Endothelial cell of umbilical vein (primary cell): ENCODE measurements around the gene PSME4. TPM values are rescaled to one million over a fixed set of nuclear protein-coding genes. Genes with fewer than 3 reads are reported as not detected.
"Not testable (repeated sequence)": the region's sequence is repeated elsewhere in the genome, so short reads cannot be mapped to it uniquely, and the experiment has no call there.

Experiments
- BruUV-seq: library from RNA; stranded (reverse); fragments of 400-500 nt; replicated peaks from 2 replicates; lab custom pipeline; 2021; lab: Mats Ljungman, UMichigan
- CTCF ChIA-PET: fragments of 300-600, 350-600 bp; sonication (Branson Sonifier 250); formaldehyde crosslinking; loops from one replicate; lab custom pipeline; 2021; ENCODE audit warnings: antibody characterized with exemption, inconsistent platforms; lab: Charles Lee
- POLR2A ChIA-PET: fragments of 300-600, 350-600 bp; sonication (Branson Sonifier 250); formaldehyde crosslinking; loops from one replicate; lab custom pipeline; 2021; ENCODE audit warnings: antibody characterized with exemption, inconsistent platforms; lab: Charles Lee
- DNase-seq: peaks from one replicate; pipeline ENCODE4 v3.0.0-alpha.2; 2011; ENCODE audit warnings: low read depth, low spot score
- FAIRE-seq: peaks from 2 replicates; lab custom pipeline; 2011; peaks lifted over from hg19 to GRCh38; lab: Jason Lieb, UNC
- H2AFZ ChIP-seq: 2 replicates; pipeline ENCODE4 v1.6.0; 2012; ENCODE audit warnings: low read depth, low read length, control low read depth, inconsistent platforms
- H3K27ac ChIP-seq: 2 replicates; pipeline ENCODE4 v1.5.1; 2011; ENCODE audit warnings: low read depth, mild to moderate bottlenecking, control low read depth, low read length, moderate library complexity; ENCODE audit not compliant: insufficient read depth
- H3K27me3 ChIP-seq, 2 experiments: 2 replicates each; pipeline versions ENCODE4 v1.6.0 to v1.6.1; 2011; ENCODE audit warnings: low read length in 2 of 2, mixed read lengths in 1 of 2; ENCODE audit not compliant: control insufficient read depth in 2 of 2, insufficient read depth in 2 of 2
- H3K36me3 ChIP-seq, 2 experiments: 2 replicates in 1 of 2; 3 replicates in 1 of 2; pipeline ENCODE4 v1.5.1; 2011; ENCODE audit warnings: low read length in 2 of 2, mild to moderate bottlenecking in 1 of 2, moderate library complexity in 1 of 2; ENCODE audit not compliant: control insufficient read depth in 2 of 2, insufficient read depth in 2 of 2; ENCODE audit errors: extremely low read depth in 1 of 2
- H3K4me1 ChIP-seq: 3 replicates; pipeline ENCODE4 v1.5.1; 2011; ENCODE audit warnings: mild to moderate bottlenecking, low read length; ENCODE audit not compliant: control insufficient read depth, insufficient read depth; ENCODE audit errors: extremely low read depth
- H3K4me2 ChIP-seq: 2 replicates; pipeline ENCODE4 v1.6.1; 2011; ENCODE audit warnings: low read length, control low read depth, mixed read lengths; ENCODE audit not compliant: insufficient read depth
- H3K4me3 ChIP-seq, 3 experiments: fragments of 200-600 bp in 1 of 3; sonication (generic), shearing (Covaris generic) in 1 of 3; replicated peaks in 1 of 3; 2 replicates each; pipeline ENCODE4 v1.5.1; 2011 to 2016; ENCODE audit warnings: control low read depth in 3 of 3, low read length in 3 of 3, mild to moderate bottlenecking in 2 of 3, inconsistent platforms in 1 of 3, low read depth in 1 of 3, moderate library complexity in 1 of 3; ENCODE audit not compliant: insufficient read depth in 1 of 3
- H3K79me2 ChIP-seq: 2 replicates; pipeline ENCODE4 v1.6.0; 2012; ENCODE audit warnings: low read length, inconsistent platforms; ENCODE audit not compliant: control insufficient read depth, insufficient read depth
- H3K9ac ChIP-seq: replicated peaks from 2 replicates; pipeline ENCODE3; 2011; ENCODE audit warnings: low read length, control low read depth; ENCODE audit not compliant: insufficient read depth; ENCODE audit errors: extremely low read depth
- H3K9me1 ChIP-seq: replicated peaks from 3 replicates; pipeline ENCODE4 v1.6.0; 2011; ENCODE audit warnings: mild to moderate bottlenecking, low read length; ENCODE audit not compliant: control insufficient read depth, insufficient read depth; ENCODE audit errors: extremely low read depth
- H3K9me3 ChIP-seq: replicated peaks from 2 replicates; pipeline ENCODE4 v1.5.1; 2012; ENCODE audit warnings: low read length, inconsistent platforms; ENCODE audit not compliant: control insufficient read depth, insufficient read depth
- H4K20me1 ChIP-seq: replicated peaks from 2 replicates; pipeline ENCODE3; 2011; ENCODE audit warnings: mild to moderate bottlenecking, low read length; ENCODE audit not compliant: control insufficient read depth, insufficient read depth; ENCODE audit errors: extremely low read depth
- CTCF ChIP-seq, 2 donors: IDR thresholded peaks; 1 replicate in 1 of 2; 2 replicates in 1 of 2; pipeline ENCODE4 v1.5.1; 2011; ENCODE audit warnings: low read length in 2 of 2, mild to moderate bottlenecking in 2 of 2, moderate library complexity in 2 of 2, control low read depth in 1 of 2, inconsistent platforms in 1 of 2, low read depth in 1 of 2; ENCODE audit not compliant: insufficient read depth in 1 of 2; ENCODE audit errors: extremely low read depth in 1 of 2
- GATA2 ChIP-seq: IDR thresholded peaks from 2 replicates; pipeline ENCODE4 v1.7.0; 2011; ENCODE audit warnings: low read depth, mild to moderate bottlenecking, moderate library complexity, mixed read lengths, low read length; ENCODE audit not compliant: insufficient read length, insufficient read depth
- POLR2AphosphoS5 ChIP-seq: IDR thresholded peaks from 2 replicates; pipeline ENCODE4 v1.6.1; 2012; ENCODE audit warnings: low read depth, mild to moderate bottlenecking, control low read depth, low read length, moderate library complexity; ENCODE audit not compliant: insufficient read depth
- dilution Hi-C: fragments of 300-500 bp; cut with MboI; formaldehyde crosslinking; loops from one replicate; pipeline ENCODE4 v1.15.0; 2019; ENCODE audit warnings: low sequenced_read_pairs; ENCODE audit not compliant: extremely low pct_ligation_motif_present
- intact Hi-C: fragments of 100-400 bp; cut with micrococcal nuclease; formaldehyde crosslinking; loops from one replicate; pipeline ENCODE4 v1.10.0; 2022
- polyA plus RNA-seq, 4 experiments: library from polyadenylated mRNA; depleted of rRNA in 3 of 4; stranded (reverse) in 3 of 4; unstranded in 1 of 4; fragments of >200 nt; gene quantifications; 2 replicates each; pipeline versions ENCODE4 v1.2.1 to v1.2.3, GENCODE V29; 2011 to 2012; ENCODE audit warnings: missing spikeins in 1 of 4
- total RNA-seq: library from RNA; stranded (reverse); gene quantifications from 2 replicates; pipeline ENCODE4 v1.2.3, GENCODE V29; 2021

Gene PSME4
- total and polyA plus RNA-seq, 2 donors (not counting 3 experiments of a cell fraction or from before 2014, with no cell fraction given) = 24.7 to 82.6 TPM

GRCh38 chr2:53840580-53840979 is 130.2 kb downstream of the PSME4 start:
- POLR2A ChIA-PET = no interaction called here
- dilution Hi-C loops = no loop called here
- intact Hi-C loops = no loop called here

GRCh38 chr2:53829980-53830290 is 140.9 kb downstream of the PSME4 start:
- H3K4me3 ChIP-seq, H3K36me3 ChIP-seq, intact Hi-C loops, H3K9ac ChIP-seq, H4K20me1 ChIP-seq, H3K27me3 ChIP-seq, H2AFZ ChIP-seq, CTCF ChIA-PET, H3K27ac ChIP-seq, H3K79me2 ChIP-seq, BruUV-seq, H3K4me2 ChIP-seq, H3K4me1 ChIP-seq, FAIRE-seq, H3K9me1 ChIP-seq, H3K9me3 ChIP-seq, dilution Hi-C loops, DNase-seq, POLR2A ChIA-PET: not testable (repeated sequence)

More at GRCh38 chr2:53840580-53840979, 130.2 kb downstream of the PSME4 start:
- CTCF ChIA-PET = no interaction called here
- Histone ChIP-seq H2AFZ (no peak overlapping the region), H3K4me3 (no peak overlapping the region), H3K9me3 (no peaks in the 10 kb centered on the region), H3K4me1 (peaks cover 9% of the 10 kb centered on the region), H3K9me1 (no peaks in the 10 kb centered on the region), H4K20me1 (no peaks in the 10 kb centered on the region), H3K4me2 (no peak overlapping the region), H3K27me3 (no peaks in the 10 kb centered on the region), H3K79me2 (no peaks in the 10 kb centered on the region), H3K27ac (no peak overlapping the region), H3K36me3 (no peaks in the 10 kb centered on the region), H3K9ac (no peak overlapping the region)
- BruUV-seq = no TSS peak
- FAIRE-seq (no peak), DNase-seq (no peak)
- TF ChIP-seq GATA2 (no peak), POLR2AphosphoS5 (no peak), CTCF (IDR thresholded peaks at IDR 0.05; ENCODE audit: extremely low read depth in 1 of 2, insufficient read depth in 1 of 2, low read depth in 1 of 2, low read length in 2 of 2) (no peak)
